Measurements from ENCODE around the gene SBNO2.

DNA sequence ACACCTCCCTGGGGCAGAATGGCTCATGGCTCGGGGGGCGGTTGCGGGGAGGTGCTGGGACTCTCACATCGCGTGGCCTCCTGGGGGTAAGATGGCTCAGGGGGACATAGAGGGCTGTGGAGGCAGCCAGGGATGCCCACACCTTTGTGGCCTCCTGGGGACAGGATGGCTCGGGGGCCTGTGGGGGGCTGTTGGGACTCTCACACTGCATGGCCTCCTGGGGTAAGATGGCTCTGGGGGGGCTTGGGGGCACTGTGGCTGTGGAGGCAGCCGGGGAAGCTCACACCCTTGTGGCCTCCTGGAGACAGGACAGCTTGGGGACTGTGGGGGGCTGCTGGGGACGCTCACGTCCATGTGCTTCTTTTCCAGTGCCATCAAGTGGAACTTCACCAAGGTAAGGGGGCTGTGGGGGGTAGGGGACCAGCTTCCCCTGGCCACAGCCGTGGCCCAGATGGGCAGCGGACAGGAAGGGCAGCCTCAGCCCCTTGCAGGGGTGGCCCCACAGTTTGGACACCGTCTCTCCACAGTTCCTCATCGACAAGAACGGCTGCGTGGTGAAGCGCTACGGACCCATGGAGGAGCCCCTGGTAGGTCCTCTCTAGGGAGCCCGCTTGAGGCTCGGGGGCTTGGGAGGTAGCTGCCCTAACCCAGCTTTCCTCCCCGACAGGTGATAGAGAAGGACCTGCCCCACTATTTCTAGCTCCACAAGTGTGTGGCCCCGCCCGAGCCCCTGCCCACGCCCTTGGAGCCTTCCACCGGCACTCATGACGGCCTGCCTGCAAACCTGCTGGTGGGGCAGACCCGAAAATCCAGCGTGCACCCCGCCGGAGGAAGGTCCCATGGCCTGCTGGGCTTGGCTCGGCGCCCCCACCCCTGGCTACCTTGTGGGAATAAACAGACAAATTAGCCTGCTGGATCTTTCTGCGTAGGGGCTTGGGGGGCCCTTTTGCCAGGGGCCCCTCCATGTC, 67.9 kb downstream of the SBNO2 start:
- TF ChIP-seq ZNF274 (IDR thresholded peaks at IDR 0.05; ENCODE audit: low read depth, low read length) = no peak
- no peak for TF ChIP-seq SUZ12 (IDR thresholded peaks at IDR 0.05; ENCODE audit: extremely low read depth, insufficient read depth, insufficient read length)
- TF ChIP-seq YY1 (IDR thresholded peaks at IDR 0.05; ENCODE audit: insufficient read depth, insufficient read length) = no peak

Data from NT2/D1 (cell line).